Ascending aorta (tissue), 2 donors: ENCODE data around the gene C16orf74. TPM values are rescaled to one million over a fixed set of nuclear protein-coding genes. Genes with fewer than 3 reads are reported as not detected.

Experiments
- DNase-seq, 2 donors: peaks; one replicate each; pipeline ENCODE4 v3.0.0-alpha.2; 2019; ENCODE audit warnings: low spot score in 2 of 2
- H3K27ac ChIP-seq, 2 donors: fragments of 200-600 bp; sonication (generic); one replicate each; pipeline ENCODE4 v1.5.1; 2016 to 2017; ENCODE audit warnings: mild to moderate bottlenecking in 1 of 2
- H3K27me3 ChIP-seq: fragments of 200-600 bp; sonication (generic); one replicate; pipeline ENCODE4 v1.5.1; 2017
- H3K36me3 ChIP-seq, 2 donors: fragments of 200-600 bp; sonication (generic); one replicate each; pipeline ENCODE4 v1.5.1; 2016
- H3K4me1 ChIP-seq, 2 donors: fragments of 200-600 bp; sonication (generic); one replicate each; pipeline ENCODE4 v1.5.1; 2016 to 2017; ENCODE audit warnings: mild to moderate bottlenecking in 1 of 2
- H3K4me3 ChIP-seq, 2 donors: fragments of 200-600 bp; sonication (generic); one replicate each; pipeline ENCODE4 v1.5.1; 2016 to 2017; ENCODE audit warnings: mild to moderate bottlenecking in 1 of 2
- H3K9me3 ChIP-seq, 2 donors: fragments of 200-600 bp; sonication (generic); one replicate each; pipeline ENCODE4 v1.5.1; 2016
- CTCF ChIP-seq, 3 experiments: fragments of 200-600 bp in 2 of 3; fragments of 450-650 bp in 1 of 3; sonication (generic) in 2 of 3; IDR thresholded peaks; one replicate each; pipeline ENCODE4 v1.5.1; 2016 to 2019; ENCODE audit warnings: antibody characterized with exemption in 3 of 3, mild to moderate bottlenecking in 1 of 3, moderate library complexity in 1 of 3
- intact Hi-C: fragments of 100-400 bp; cut with DNase I; formaldehyde crosslinking; loops from one replicate; pipeline ENCODE4 v1.15.1; 2023
- total RNA-seq: library from RNA; depleted of rRNA; stranded (reverse); fragments of >200 nt; gene quantifications from one replicate; pipeline ENCODE4 v1.1.0, GENCODE V29; 2016

Gene C16orf74
- total RNA-seq, 1 donor from 2014 or later, result not detected

- no peaks in the 10 kb centered on the region for H3K9me3 ChIP-seq
- H3K4me1 ChIP-seq, result no peaks in the 10 kb centered on the region
- no peak for DNase-seq
- peaks cover 15 to 36% of the 10 kb centered on the region in 2 donors for H3K36me3 ChIP-seq
- TF ChIP-seq CTCF (IDR thresholded peaks at IDR 0.05), result no peak
- intact Hi-C loops, result no loop called here
- no peak overlapping the region for H3K27ac ChIP-seq
- H3K27me3 ChIP-seq, result no peaks in the 10 kb centered on the region
- H3K4me3 ChIP-seq, result no peak overlapping the region
These were observed 23.9 kb upstream of the C16orf74 start for GRCh38 chr16:85774811-85775210.

GRCh38 chr16:85774136-85774535, 23.2 kb upstream of the C16orf74 start:
- intact Hi-C loops, result no loop called here
- no peak for TF ChIP-seq CTCF (IDR thresholded peaks at IDR 0.05)
- no peak for DNase-seq
- no peaks in the 10 kb centered on the region for H3K9me3 ChIP-seq
- H3K4me3 ChIP-seq, result no peak overlapping the region
- no peak overlapping the region for H3K27ac ChIP-seq
- H3K36me3 ChIP-seq, result peaks cover 9 to 29% of the 10 kb centered on the region in 2 donors
- H3K27me3 ChIP-seq, result no peaks in the 10 kb centered on the region
- H3K4me1 ChIP-seq, result no peaks in the 10 kb centered on the region

GRCh38 chr16:85773044-85773443, 22.1 kb upstream of the C16orf74 start:
- H3K9me3 ChIP-seq, result no peaks in the 10 kb centered on the region
- no peak for DNase-seq
- no peak overlapping the region for H3K27ac ChIP-seq

GRCh38 chr16:85770741-85771140, 19.8 kb upstream of the C16orf74 start:
- H3K36me3 ChIP-seq, result peaks cover 0 to 9% of the 10 kb centered on the region in 2 donors
- H3K9me3 ChIP-seq, result no peaks in the 10 kb centered on the region
- intact Hi-C loops, result no loop called here
- no peaks in the 10 kb centered on the region for H3K4me1 ChIP-seq
- no peak overlapping the region for H3K27ac ChIP-seq
- H3K27me3 ChIP-seq, result no peaks in the 10 kb centered on the region
- no peak for TF ChIP-seq CTCF (IDR thresholded peaks at IDR 0.05)
- no peak for DNase-seq
- no peak overlapping the region for H3K4me3 ChIP-seq

More at GRCh38 chr16:85773044-85773443, 22.1 kb upstream of the C16orf74 start:
- no peak for TF ChIP-seq CTCF (IDR thresholded peaks at IDR 0.05)
- no peak overlapping the region for H3K4me3 ChIP-seq
- H3K27me3 ChIP-seq, result no peaks in the 10 kb centered on the region
- no peaks in the 10 kb centered on the region for H3K4me1 ChIP-seq
- intact Hi-C loops, result no loop called here
- H3K36me3 ChIP-seq, result peaks cover 1 to 18% of the 10 kb centered on the region in 2 donors

- Histone ChIP-seq H3K27ac (no peak overlapping the region), H3K4me3 (no peak overlapping the region), H3K4me1 (no peaks in the 10 kb centered on the region), H3K36me3 (no peaks in the 10 kb centered on the region), H3K9me3 (no peaks in the 10 kb centered on the region), H3K27me3 (no peaks in the 10 kb centered on the region)
- DNase-seq, result no peak
- intact Hi-C loops, result no loop called here
- TF ChIP-seq CTCF (IDR thresholded peaks at IDR 0.05), result no peak
These were observed 17.3 kb upstream of the C16orf74 start for GRCh38 chr16:85768199-85768598.

GRCh38 chr16:85767531-85767930, 16.6 kb upstream of the C16orf74 start:
- H3K4me3 ChIP-seq, result no peak overlapping the region
- no peak overlapping the region for H3K27ac ChIP-seq
- H3K27me3 ChIP-seq, result no peaks in the 10 kb centered on the region
- no peaks in the 10 kb centered on the region for H3K9me3 ChIP-seq
- DNase-seq, result no peak
- no peak for TF ChIP-seq CTCF (IDR thresholded peaks at IDR 0.05)
- H3K4me1 ChIP-seq, result no peaks in the 10 kb centered on the region
- intact Hi-C loops, result no loop called here
- H3K36me3 ChIP-seq, result no peaks in the 10 kb centered on the region
